ENCODE results near the gene PDE4A. TPM values are rescaled to one million over a fixed set of nuclear protein-coding genes. Genes with fewer than 3 reads are reported as not detected.
"Not testable (repeated sequence)": the region's sequence is repeated elsewhere in the genome, so short reads cannot be mapped to it uniquely, and the experiment has no call there.

PDE4A gene
- total RNA-seq, 1 experiment from 2014 or later: 3.1 TPM

- Histone ChIP-seq H3K79me2 (ENCODE audit: low read length) (peaks cover 15% of the 10 kb centered on the region), H3K4me1 (ENCODE audit: insufficient read depth, low read length) (peaks cover 9% of the 10 kb centered on the region), H3K9me3 (ENCODE audit: low read length) (no peaks in the 10 kb centered on the region), H3F3A (ENCODE audit: low read length, unreplicated experiment) (no peaks in the 10 kb centered on the region), H3K27ac (ENCODE audit: low read length) (peak overlapping the region; percentile 30), H3K27me3 (ENCODE audit: low read length) (no peaks in the 10 kb centered on the region), H3K36me3 (ENCODE audit: low read depth, low read length) (peaks cover 17% of the 10 kb centered on the region), H3K9me2 (replicated peaks; ENCODE audit: low read length) (no peaks in the 10 kb centered on the region), H3K9ac (ENCODE audit: low read length) (peak overlapping the region; percentile 92), H4K20me1 (ENCODE audit: low read length) (no peaks in the 10 kb centered on the region), H3K4me3 (ENCODE audit: low read length) (peak overlapping the region; percentile 91), H2AFZ (ENCODE audit: low read length) (peak overlapping the region; percentile 95), H3K4me2 (ENCODE audit: low read length) (peak overlapping the region; percentile 88)
- BruUV-seq (replicated peaks): TSS peak; percentile 95
- CTCF ChIA-PET: interaction anchor here (1.0 to 1.4 kb wide), 3 partner anchors 9 to 338 kb away, joined by 3 to 12 read pairs (median 7); partner anchors contain the start of gene DNM2
- no peak for DNase-seq
- POLR2A ChIA-PET (ENCODE audit: unreplicated experiment): interaction anchor here (0.5 to 1.1 kb wide), 4 partner anchors 9 to 160 kb away, joined by 3 to 6 read pairs (median 5); no protein-coding TSS in a partner anchor
- TF ChIP-seq CTCF (conservative IDR thresholded peaks at IDR 0.05; ENCODE audit: low read depth, low read length) (no peak; the same call in 1 of the 2 replicates), EZH2 (IDR thresholded peaks at IDR 0.05; ENCODE audit: low read length, unreplicated experiment) (no peak), EZH2phosphoT487 (IDR thresholded peaks at IDR 0.05; ENCODE audit: borderline replicate concordance, low read length) (no peak)
- ATAC-seq: no peak
- intact Hi-C loops (cut with micrococcal nuclease): loop anchor here (10.0 kb wide), 1 partner anchor 45 kb away; the partner anchor contains the start of genes ICAM3 and RAVER1
Measured at GRCh38 chr19:10379880-10380312, 40.4 kb upstream of the PDE4A start.

- H3K27me3 ChIP-seq (ENCODE audit: low read length): no peaks in the 10 kb centered on the region
- TF ChIP-seq EZH2 (IDR thresholded peaks at IDR 0.05; ENCODE audit: low read length, unreplicated experiment) (no peak), EZH2phosphoT487 (IDR thresholded peaks at IDR 0.05; ENCODE audit: borderline replicate concordance, low read length) (no peak), CTCF (conservative IDR thresholded peaks at IDR 0.05; ENCODE audit: low read depth, low read length) (no peak)
- peak; percentile 100 for DNase-seq
- H3K4me1 ChIP-seq (ENCODE audit: insufficient read depth, low read length): peaks cover 9% of the 10 kb centered on the region
- peaks cover 15% of the 10 kb centered on the region for H3K79me2 ChIP-seq (ENCODE audit: low read length)
- H3K36me3 ChIP-seq (ENCODE audit: low read depth, low read length): peaks cover 12% of the 10 kb centered on the region
- no peaks in the 10 kb centered on the region for H4K20me1 ChIP-seq (ENCODE audit: low read length)
- ChIA-PET POLR2A (ENCODE audit: unreplicated experiment) (interaction anchor here (0.5 to 1.1 kb wide), 6 partner anchors 9 to 129 kb away, joined by 3 to 8 read pairs (median 6); partner anchors contain the start of genes ICAM1 and MRPL4), CTCF (interaction anchor here (0.6 to 1.4 kb wide), 4 partner anchors 8 to 337 kb away, joined by 3 to 12 read pairs (median 6); partner anchors contain the start of gene DNM2)
- BruUV-seq (replicated peaks): no TSS peak
- intact Hi-C loops (cut with micrococcal nuclease): loop anchor here (10.0 kb wide), 1 partner anchor 46 kb away; the partner anchor contains the start of genes ICAM3 and RAVER1
- H3F3A ChIP-seq (ENCODE audit: low read length, unreplicated experiment): no peaks in the 10 kb centered on the region
- peak within 1 kb of the TSS; percentile 88 for H3K4me2 ChIP-seq (ENCODE audit: low read length)
- H3K9me2 ChIP-seq (replicated peaks; ENCODE audit: low read length): no peaks in the 10 kb centered on the region
- peak within 1 kb of the TSS; percentile 95 for H2AFZ ChIP-seq (ENCODE audit: low read length)
- H3K9me3 ChIP-seq (ENCODE audit: low read length): no peaks in the 10 kb centered on the region
- peak; percentile 94 for ATAC-seq
- H3K27ac ChIP-seq (ENCODE audit: low read length): peak within 1 kb of the TSS; percentile 40
- H3K4me3 ChIP-seq (ENCODE audit: low read length): peak within 1 kb of the TSS; percentile 91
- peak within 1 kb of the TSS; percentile 92 for H3K9ac ChIP-seq (ENCODE audit: low read length)
Measured at GRCh38 chr19:10380313-10381102, 39.8 kb upstream of the PDE4A start, which contains the start of gene TYK2. TSS of gene TYK2 (minus strand) at chr19:10380572. CDS start at chr19:10378406, 2,166 bp downstream.

- H4K20me1 ChIP-seq (ENCODE audit: low read length); H3K36me3 ChIP-seq (ENCODE audit: low read depth, low read length); H3K27me3 ChIP-seq (ENCODE audit: low read length); H3K4me1 ChIP-seq (ENCODE audit: insufficient read depth, low read length); ATAC-seq; H3K4me3 ChIP-seq (ENCODE audit: low read length); H3K4me2 ChIP-seq (ENCODE audit: low read length); DNase-seq; H3K9ac ChIP-seq (ENCODE audit: low read length); H2AFZ ChIP-seq (ENCODE audit: low read length); H3K27ac ChIP-seq (ENCODE audit: low read length); BruUV-seq (replicated peaks); H3F3A ChIP-seq (ENCODE audit: low read length, unreplicated experiment); CTCF ChIA-PET; H3K9me3 ChIP-seq (ENCODE audit: low read length); H3K9me2 ChIP-seq (replicated peaks; ENCODE audit: low read length); POLR2A ChIA-PET (ENCODE audit: unreplicated experiment): not testable (repeated sequence)
- intact Hi-C loops (cut with micrococcal nuclease): loop anchor here (10.0 kb wide), 1 partner anchor 48 kb away; the partner anchor contains the start of genes ICAM3 and RAVER1
- peaks cover 14% of the 10 kb centered on the region for H3K79me2 ChIP-seq (ENCODE audit: low read length)
Measured at GRCh38 chr19:10383223-10383499, 37.2 kb upstream of the PDE4A start.
